K562 (cell line): Measurements from ENCODE around the gene PGM2. TPM values are rescaled to one million over a fixed set of nuclear protein-coding genes. Genes with fewer than 3 reads are reported as not detected.
A peak's percentile ranks its signal among the peaks of the same experiment; 100 is the strongest.

Experiments
- ATAC-seq: fragments of 200-7000 bp; cut with Tn5 transposase; 3 replicates; pipeline ENCODE4 v1.9.1; 2020; ENCODE audit warnings: moderate library complexity
- BruUV-seq: library from RNA; stranded (reverse); fragments of 400-500 nt; replicated peaks from 2 replicates; lab custom pipeline; 2021; lab: Mats Ljungman, UMichigan
- CTCF ChIA-PET: fragments of 300-600 bp; formaldehyde crosslinking; extraction: SDS; loops from one replicate; lab custom pipeline; 2021; ENCODE audit warnings: low intra/inter-chr PET ratio; lab: Yijun Ruan, JAX
- POLR2A ChIA-PET: fragments of 300-600, 350-650 bp; sonication (Branson Sonifier 250); formaldehyde crosslinking; extraction: SDS; loops from one replicate; lab custom pipeline; 2021; ENCODE audit warnings: antibody characterized with exemption, inconsistent platforms; lab: Yijun Ruan, JAX
- DNase-seq, 4 experiments: peaks; one replicate each; pipeline versions ENCODE4 v3.0.0 to v3.0.0-alpha.2; 2011 to 2018; ENCODE audit warnings: low spot score in 3 of 4, mixed read lengths in 3 of 4; ENCODE audit errors: extremely low read depth in 1 of 4
- FAIRE-seq: peaks from 2 replicates; lab custom pipeline; 2011; peaks lifted over from hg19 to GRCh38; lab: Jason Lieb, UNC
- H2AFZ ChIP-seq: 2 replicates; pipeline ENCODE4 v1.6.0; 2011; ENCODE audit warnings: low read depth, low read length, control low read depth, inconsistent platforms
- H3K27ac ChIP-seq: fragments of 200-600 bp; 3 replicates; pipeline ENCODE4 v1.8.0; 2011; ENCODE audit warnings: low read depth, mild to moderate bottlenecking, control low read depth, inconsistent platforms, low read length, moderate library complexity, mixed read lengths; ENCODE audit errors: extremely low read depth
- H3K27me3 ChIP-seq, 2 experiments: fragments of 300-600 bp in 1 of 2; 2 replicates in 1 of 2; 3 replicates in 1 of 2; pipeline versions ENCODE4 v1.6.0 to v1.8.0; 2011; ENCODE audit warnings: inconsistent platforms in 2 of 2, low read length in 2 of 2, mild to moderate bottlenecking in 1 of 2, mixed read lengths in 1 of 2, moderate library complexity in 1 of 2; ENCODE audit not compliant: control insufficient read depth in 2 of 2, insufficient read depth in 2 of 2
- H3K36me3 ChIP-seq: fragments of 300-600 bp; 3 replicates; pipeline ENCODE4 v1.8.0; 2011; ENCODE audit warnings: mild to moderate bottlenecking, low read length, inconsistent platforms; ENCODE audit not compliant: control insufficient read depth, insufficient read depth
- H3K4me1 ChIP-seq, 2 experiments: fragments of 200-600 bp in 1 of 2; replicated peaks in 1 of 2; 2 replicates in 1 of 2; 3 replicates in 1 of 2; pipeline versions ENCODE4 v1.5.1 to v1.8.0; 2011; ENCODE audit warnings: inconsistent platforms in 2 of 2, low read length in 2 of 2, mild to moderate bottlenecking in 1 of 2, mixed read lengths in 1 of 2, moderate library complexity in 1 of 2; ENCODE audit not compliant: control insufficient read depth in 2 of 2, insufficient read depth in 2 of 2
- H3K4me2 ChIP-seq: 2 replicates; pipeline ENCODE4 v1.6.1; 2011; ENCODE audit warnings: low read length, control low read depth, inconsistent platforms, mixed read lengths; ENCODE audit not compliant: insufficient read depth
- H3K4me3 ChIP-seq: fragments of 200-600 bp; sonication (generic), shearing (Covaris generic); 2 replicates; pipeline ENCODE4 v1.5.1; 2016; ENCODE audit warnings: control low read depth, inconsistent platforms
- H3K79me2 ChIP-seq: fragments of 200-600 bp; 3 replicates; pipeline ENCODE4 v1.8.0; 2011; ENCODE audit warnings: low read length, inconsistent platforms; ENCODE audit not compliant: control insufficient read depth, insufficient read depth
- H3K9ac ChIP-seq, 2 experiments: 2 replicates each; pipeline versions ENCODE4 v1.6.0 to v1.6.1; 2011; ENCODE audit warnings: low read depth in 2 of 2, low read length in 2 of 2, control low read depth in 1 of 2, inconsistent platforms in 1 of 2, mild to moderate bottlenecking in 1 of 2, mixed read lengths in 1 of 2; ENCODE audit not compliant: insufficient read depth in 1 of 2
- H3K9me1 ChIP-seq: one replicate; pipeline ENCODE4 v1.6.0; 2011; ENCODE audit warnings: inconsistent platforms, mild to moderate bottlenecking, low read length, moderate library complexity; ENCODE audit not compliant: control insufficient read depth, insufficient read depth
- H3K9me3 ChIP-seq: replicated peaks from 2 replicates; pipeline ENCODE4 v1.5.1; 2011; ENCODE audit warnings: low read depth, low read length, inconsistent platforms; ENCODE audit not compliant: control insufficient read depth, insufficient read depth
- H4K20me1 ChIP-seq: replicated peaks from 2 replicates; pipeline ENCODE4 v1.6.1; 2011; ENCODE audit warnings: low read length, inconsistent platforms, mixed read lengths; ENCODE audit not compliant: control insufficient read depth, insufficient read depth
- BRD4 ChIP-seq: fragments of 200-600 bp; sonication (generic); IDR thresholded peaks from 2 replicates; pipeline ENCODE4 v1.6.1; 2017; ENCODE audit warnings: inconsistent platforms
- CSDE1 ChIP-seq, 2 experiments: fragments of 450-650 bp; IDR thresholded peaks; 2 replicates each; pipeline ENCODE4 v1.6.1; 2016; ENCODE audit warnings: mild to moderate bottlenecking in 1 of 2
- DPF2 ChIP-seq: fragments of 450-650 bp; IDR thresholded peaks from 2 replicates; pipeline ENCODE4 v1.6.1; 2016
- FUS ChIP-seq: fragments of 200-400 bp; formaldehyde crosslinking; optimal IDR thresholded peaks from 2 replicates; pipeline ENCODE3; 2017; ENCODE audit warnings: low read depth, low read length
- GATA2 ChIP-seq: sonication (generic); formaldehyde crosslinking; IDR thresholded peaks from 2 replicates; pipeline ENCODE4 v1.4.0; 2020; ENCODE audit warnings: mild to moderate bottlenecking, missing genetic modification reagents
- HNRNPUL1 ChIP-seq: fragments of 200-400 bp; formaldehyde crosslinking; IDR thresholded peaks from 2 replicates; pipeline ENCODE4 v1.6.1; 2017; ENCODE audit warnings: low read length
- LARP7 ChIP-seq: fragments of 450-650 bp; IDR thresholded peaks from 2 replicates; pipeline ENCODE4 v1.6.1; 2016
- MCM2 ChIP-seq: fragments of 450-650 bp; IDR thresholded peaks from 2 replicates; pipeline ENCODE4 v1.6.1; 2017; ENCODE audit warnings: low read depth, mild to moderate bottlenecking
- NFATC3 ChIP-seq: fragments of 450-650 bp; IDR thresholded peaks from 2 replicates; pipeline ENCODE4 v1.6.1; 2017; ENCODE audit warnings: mild to moderate bottlenecking
- RBM15 ChIP-seq: fragments of 200-400 bp; formaldehyde crosslinking; IDR thresholded peaks from 2 replicates; pipeline ENCODE4 v1.6.1; 2018; ENCODE audit warnings: mild to moderate bottlenecking, low read length, moderate library complexity; ENCODE audit not compliant: insufficient read depth
- ZNF253 ChIP-seq: fragments of 250-450 bp; sonication (Bioruptor Pico); conservative IDR thresholded peaks from 2 replicates; pipeline ENCODE4 v1.6.1; 2021; ENCODE audit warnings: mild to moderate bottlenecking
- ZNF384 ChIP-seq: IDR thresholded peaks from 2 replicates; pipeline ENCODE4 v1.6.1; 2012; ENCODE audit warnings: low read depth, low read length, improper control_type of control experiment
- ZNF408 ChIP-seq: fragments of 250-450 bp; sonication (Bioruptor Pico); IDR thresholded peaks from 2 replicates; pipeline ENCODE4 v1.4.0; 2020; ENCODE audit warnings: low read depth, mild to moderate bottlenecking, moderate library complexity
- ZNF584 ChIP-seq: fragments of 200-800 bp; sonication (Bioruptor generic); IDR thresholded peaks from 2 replicates; pipeline ENCODE4 v1.6.1; 2016; ENCODE audit warnings: low read depth, mild to moderate bottlenecking, missing genetic modification characterization, missing compliant biosample characterization
- WGBS: fragments of 100-300 bp; shearing (Covaris generic); methylation state at CpG from one replicate; pipeline ENCODE4 v1.1.6; 2016; ENCODE audit warnings: low coverage, mixed read lengths; ENCODE audit not compliant: insufficient coverage; ENCODE audit errors: missing lambda C conversion rate; 5-methylcytosine and 5-hydroxymethylcytosine counted together
- in situ Hi-C: fragments of 300-500 bp; cut with MboI; formaldehyde crosslinking; loops from 4 replicates; pipeline ENCODE4 v1.15.0; 2018; ENCODE audit warnings: inconsistent platforms, mixed read lengths
- intact Hi-C: fragments of 100-400 bp; cut with micrococcal nuclease; formaldehyde crosslinking; loops from 2 replicates; pipeline ENCODE4 v1.14.2; 2022
- polyA plus RNA-seq, 8 experiments: library from polyadenylated mRNA; depleted of rRNA in 4 of 8; stranded (reverse) in 5 of 8; unstranded in 3 of 8; fragments of >200 nt; fragmentation: Nextera tagmentation in 2 of 8; fragmentation: Illumina TruSeq in 1 of 8; extraction: Ambion mirVana in 2 of 8; extraction: Trizol in 1 of 8; gene quantifications; 2 replicates each; pipeline versions ENCODE4 v1.2.1 to v1.2.3, GENCODE V29; 2011 to 2014; ENCODE audit warnings: inconsistent platforms in 1 of 8, missing spikeins in 1 of 8
- total RNA-seq, 7 experiments: library from RNA; depleted of rRNA in 6 of 7; stranded (reverse); fragments of >200 nt in 6 of 7; fragmentation: Illumina TruSeq in 2 of 7; extraction: Trizol in 2 of 7; gene quantifications; 2 replicates each; pipeline versions ENCODE4 v1.2.1 to v1.2.3, GENCODE V29; 2011 to 2021; ENCODE audit warnings: low replicate concordance in 1 of 7
- TF ChIP-seq, protein P1 (sequence below): fragments of 450-650 bp; IDR thresholded peaks from 2 replicates; pipeline ENCODE4 v1.6.1; 2016; ENCODE audit warnings: borderline replicate concordance

Gene PGM2
- total and polyA plus RNA-seq, 9 of the 15 experiments (the other 6 are each of a cell fraction or from before 2014, with no cell fraction given) = 15.2 to 77.3 (median 51.4) TPM

DNA sequence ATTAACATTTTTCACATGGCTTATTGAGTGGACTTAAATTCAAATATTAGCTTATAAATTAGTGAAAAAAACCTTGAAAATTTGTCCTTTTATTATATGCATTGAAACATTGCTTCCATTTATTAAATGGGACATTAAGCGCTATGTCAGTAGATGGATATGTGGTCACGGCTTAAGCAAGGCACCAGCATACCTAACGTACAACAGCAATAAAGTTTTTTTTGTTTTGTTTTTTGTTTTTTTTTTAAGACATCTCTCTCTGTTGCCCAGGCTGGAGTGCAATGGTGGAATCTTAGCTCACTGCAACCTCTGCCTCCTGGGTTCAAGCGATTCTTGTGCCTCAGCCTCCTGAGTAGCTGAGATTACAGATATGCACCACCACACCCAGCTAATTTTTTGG, 31.6 kb downstream of the PGM2 start:
- Histone ChIP-seq H3K9me1 (no peaks in the 10 kb centered on the region), H4K20me1 (no peaks in the 10 kb centered on the region), H3K4me2 (no peak overlapping the region), H3K36me3 (peaks cover 68% of the 10 kb centered on the region), H3K79me2 (no peaks in the 10 kb centered on the region), H3K9me3 (no peaks in the 10 kb centered on the region), H3K4me3 (no peak overlapping the region), H3K9ac (no peak overlapping the region), H3K27me3 (no peaks in the 10 kb centered on the region), H3K27ac (no peak overlapping the region), H3K4me1 (no peaks in the 10 kb centered on the region), H2AFZ (no peak overlapping the region)
- ATAC-seq = no peak
- FAIRE-seq = no peak
- in situ Hi-C loops = no loop called here
- intact Hi-C loops = no loop called here
- no peak for DNase-seq
- 90% methylated on average over 4 of the region's 4 CpGs for WGBS
- ChIA-PET POLR2A (interaction anchor here (1.0 kb wide), 1 partner anchor 20 kb away, joined by 3 read pairs; no protein-coding TSS in a partner anchor), CTCF (no interaction called here)
- BruUV-seq = no TSS peak
- no peak for TF ChIP-seq NFATC3
- TF ChIP-seq FUS = no peak
- TF ChIP-seq BRD4 = no peak
- TF ChIP-seq RBM15 = no peak
- no peak for TF ChIP-seq DPF2
- TF ChIP-seq HNRNPUL1 = no peak
- TF ChIP-seq CSDE1 (IDR thresholded peaks at IDR 0.05) = no peak
- TF ChIP-seq GATA2 = no peak
- TF ChIP-seq ZNF408 = no peak
- TF ChIP-seq, protein P1, sequence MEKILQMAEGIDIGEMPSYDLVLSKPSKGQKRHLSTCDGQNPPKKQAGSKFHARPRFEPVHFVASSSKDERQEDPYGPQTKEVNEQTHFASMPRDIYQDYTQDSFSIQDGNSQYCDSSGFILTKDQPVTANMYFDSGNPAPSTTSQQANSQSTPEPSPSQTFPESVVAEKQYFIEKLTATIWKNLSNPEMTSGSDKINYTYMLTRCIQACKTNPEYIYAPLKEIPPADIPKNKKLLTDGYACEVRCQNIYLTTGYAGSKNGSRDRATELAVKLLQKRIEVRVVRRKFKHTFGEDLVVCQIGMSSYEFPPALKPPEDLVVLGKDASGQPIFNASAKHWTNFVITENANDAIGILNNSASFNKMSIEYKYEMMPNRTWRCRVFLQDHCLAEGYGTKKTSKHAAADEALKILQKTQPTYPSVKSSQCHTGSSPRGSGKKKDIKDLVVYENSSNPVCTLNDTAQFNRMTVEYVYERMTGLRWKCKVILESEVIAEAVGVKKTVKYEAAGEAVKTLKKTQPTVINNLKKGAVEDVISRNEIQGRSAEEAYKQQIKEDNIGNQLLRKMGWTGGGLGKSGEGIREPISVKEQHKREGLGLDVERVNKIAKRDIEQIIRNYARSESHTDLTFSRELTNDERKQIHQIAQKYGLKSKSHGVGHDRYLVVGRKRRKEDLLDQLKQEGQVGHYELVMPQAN = no peak
- no peak for TF ChIP-seq ZNF584 (CRISPR knock-in tag)
- TF ChIP-seq LARP7 = no peak
- no peak for TF ChIP-seq ZNF253 (CRISPR knock-in tag)
- no peak for TF ChIP-seq MCM2
- peak; percentile 60 for TF ChIP-seq ZNF384
